Effector memory CD8-positive, alpha-beta T cell (primary cell): ENCODE data around the gene MYH6.

Experiments
- ATAC-seq: fragments of 150-1000 bp; cut with Tn5 transposase; replicated peaks from 2 replicates; pipeline ENCODE4 v1.10.0; 2021; ENCODE audit warnings: mild to moderate bottlenecking, moderate library complexity
- DNase-seq, 3 experiments: peaks; one replicate each; pipeline ENCODE4 v3.0.0; 2021
- H3K27ac Mint-ChIP-seq, 2 donors: one replicate each; pipeline ENCODE4 v1.8.0; 2022; ENCODE audit warnings: mild to moderate bottlenecking in 2 of 2, mixed read lengths in 2 of 2, moderate library complexity in 2 of 2
- H3K27me3 Mint-ChIP-seq, 2 donors: one replicate each; pipeline ENCODE4 v1.8.0; 2022; ENCODE audit warnings: mixed read lengths in 2 of 2
- H3K36me3 Mint-ChIP-seq: one replicate; pipeline ENCODE4 v1.8.0; 2022; ENCODE audit warnings: mild to moderate bottlenecking, moderate library complexity, mixed read lengths; ENCODE audit not compliant: insufficient read depth
- H3K4me1 Mint-ChIP-seq, 2 donors: one replicate each; pipeline ENCODE4 v1.8.0; 2022; ENCODE audit warnings: low read depth in 2 of 2, mixed read lengths in 2 of 2
- H3K4me3 Mint-ChIP-seq, 2 donors: one replicate each; pipeline ENCODE4 v1.8.0; 2022; ENCODE audit warnings: mild to moderate bottlenecking in 2 of 2, mixed read lengths in 2 of 2, moderate library complexity in 2 of 2
- H3K9me3 Mint-ChIP-seq, 2 donors: one replicate each; pipeline ENCODE4 v1.8.0; 2022; ENCODE audit warnings: mixed read lengths in 2 of 2

MYH6 gene

DNA sequence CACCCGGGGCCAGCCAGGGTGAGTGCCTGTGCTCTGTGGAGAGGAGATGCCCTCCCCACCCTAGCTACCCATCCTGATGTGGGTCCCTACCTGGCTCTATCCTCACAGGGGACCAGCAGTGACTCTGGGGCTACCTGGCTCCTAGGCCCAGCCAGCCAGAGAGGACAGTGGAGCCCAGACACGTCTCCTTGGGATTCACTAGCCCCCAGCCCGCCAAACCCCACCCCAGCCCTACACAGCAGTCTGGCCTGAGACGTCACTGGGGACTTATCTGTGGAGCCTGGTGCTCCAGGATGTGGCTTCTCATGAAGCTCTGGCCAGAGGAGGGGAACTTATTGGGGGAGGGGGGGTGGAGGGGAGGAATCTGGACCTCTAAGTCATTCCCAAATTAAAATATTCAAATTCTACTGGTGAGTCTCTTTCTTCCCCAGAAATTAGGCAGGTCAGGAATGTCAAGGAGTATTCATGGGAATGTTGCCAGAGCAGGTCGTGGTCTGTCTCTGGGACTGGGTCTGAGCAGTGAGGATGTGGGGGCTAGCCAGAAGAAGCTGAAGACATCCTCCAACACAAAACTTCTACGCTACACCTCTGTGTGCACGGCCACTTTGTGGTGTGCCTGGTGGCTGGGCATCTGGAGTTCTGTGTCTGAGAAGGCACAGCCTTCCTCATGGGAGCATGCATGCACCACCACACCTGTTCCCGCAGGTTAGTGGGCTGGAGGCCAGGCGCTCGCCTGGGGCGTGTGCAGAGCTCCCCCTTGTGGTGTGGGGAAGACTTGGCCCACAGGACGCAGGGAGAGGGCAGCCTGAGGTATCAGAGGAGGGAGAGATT is 28.5 kb downstream of the MYH6 start:
- H3K36me3 Mint-ChIP-seq: no peaks in the 10 kb centered on the region

DNA sequence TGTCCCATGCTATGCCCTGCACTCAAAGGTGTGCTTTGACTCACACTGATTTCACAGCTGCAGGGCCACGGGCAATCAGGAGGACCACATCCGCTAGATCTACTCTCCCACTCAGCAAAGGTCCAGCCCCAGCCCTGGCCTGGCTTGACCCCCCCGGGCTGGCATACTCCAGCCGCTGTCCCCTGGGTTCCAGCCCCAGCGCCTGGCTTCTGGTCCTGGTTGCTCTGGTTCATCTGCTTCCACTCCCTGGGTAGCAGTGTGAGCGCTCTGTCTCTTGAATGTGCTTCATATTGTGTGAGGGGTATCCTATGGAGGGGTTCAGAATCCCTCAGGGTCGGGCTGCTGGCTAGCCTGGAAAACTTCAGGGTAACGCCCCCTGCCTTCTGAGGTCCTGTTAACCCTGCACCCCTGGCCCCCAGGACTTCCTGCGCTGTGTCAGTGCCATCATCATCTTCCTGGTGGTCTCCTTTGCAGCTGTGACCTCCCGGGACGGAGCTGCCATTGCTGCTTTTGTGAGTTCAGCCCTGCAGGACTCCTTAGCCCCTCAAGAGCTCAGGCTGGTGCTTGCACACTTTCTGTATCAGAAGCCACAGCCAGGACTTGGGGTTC is 29.4 kb downstream of the MYH6 start:
- no peak for DNase-seq
- no peaks in the 10 kb centered on the region for H3K36me3 Mint-ChIP-seq
- H3K9me3 Mint-ChIP-seq: no peaks in the 10 kb centered on the region
- no peak for ATAC-seq
- H3K4me3 Mint-ChIP-seq: no peak overlapping the region
- no peaks in the 10 kb centered on the region for H3K4me1 Mint-ChIP-seq
- H3K27me3 Mint-ChIP-seq: peaks cover 21 to 66% of the 10 kb centered on the region in 2 donors
- no peak overlapping the region for H3K27ac Mint-ChIP-seq

More for the DNA sequence above, 28.5 kb downstream of the MYH6 start:
- peak; percentile 82 for ATAC-seq
- peaks cover 26 to 66% of the 10 kb centered on the region in 2 donors for H3K27me3 Mint-ChIP-seq
- H3K27ac Mint-ChIP-seq: no peak overlapping the region
- H3K9me3 Mint-ChIP-seq: no peaks in the 10 kb centered on the region
- no peak overlapping the region for H3K4me3 Mint-ChIP-seq
- no peaks in the 10 kb centered on the region for H3K4me1 Mint-ChIP-seq
- peak; percentile 56 to 62 (median 59) for DNase-seq

- no peak for ATAC-seq
- Mint-ChIP-seq H3K4me3 (no peak overlapping the region), H3K36me3 (no peaks in the 10 kb centered on the region), H3K9me3 (no peaks in the 10 kb centered on the region), H3K27me3 (peaks cover 20 to 60% of the 10 kb centered on the region in 2 donors), H3K27ac (peak overlapping the region in 1 of 2 donors; percentile 54), H3K4me1 (no peaks in the 10 kb centered on the region)
- DNase-seq: no peak
Measured at GRCh38 chr14:23377573-23378563, 30.2 kb downstream of the MYH6 start.

DNA sequence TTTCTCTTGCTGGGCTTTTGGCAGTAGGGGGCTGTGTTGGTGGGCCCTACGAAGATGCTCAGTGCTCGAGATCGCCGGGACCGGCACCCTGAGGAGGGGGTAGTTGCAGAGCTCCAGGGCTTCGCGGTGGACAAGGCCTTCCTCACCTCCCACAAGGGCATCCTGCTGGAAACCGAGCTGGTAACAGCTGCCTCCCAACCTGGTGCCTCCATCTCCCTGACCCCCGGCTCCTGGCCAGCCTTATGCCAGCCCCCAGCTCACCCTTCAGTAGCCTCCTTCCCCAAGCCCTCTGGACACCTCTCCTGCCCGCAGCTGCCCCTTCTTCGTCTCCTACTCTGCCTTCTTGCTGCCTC is 30.9 kb downstream of the MYH6 start:
- Mint-ChIP-seq H3K4me3 (no peak overlapping the region), H3K27ac (peak overlapping the region in 1 of 2 donors; percentile 54), H3K36me3 (no peaks in the 10 kb centered on the region), H3K27me3 (peaks cover 14 to 54% of the 10 kb centered on the region in 2 donors), H3K9me3 (no peaks in the 10 kb centered on the region), H3K4me1 (no peaks in the 10 kb centered on the region)
- DNase-seq (no peak), ATAC-seq (no peak)

GRCh38 chr14:23376482-23377197 is 31.4 kb downstream of the MYH6 start, which contains the start of gene CMTM5:
TSS of gene CMTM5 (plus strand) at chr14:23377046. CDS start at chr14:23377252, 206 bp downstream.
- Mint-ChIP-seq H3K36me3 (no peaks in the 10 kb centered on the region), H3K27ac (peak within 1 kb of the TSS in 1 of 2 donors; percentile 54), H3K4me1 (no peaks in the 10 kb centered on the region), H3K27me3 (peaks cover 9 to 48% of the 10 kb centered on the region in 2 donors), H3K4me3 (no peak within 1 kb of the TSS), H3K9me3 (no peaks in the 10 kb centered on the region)
- ATAC-seq (no peak), DNase-seq (no peak)

GRCh38 chr14:23375527-23376251 is 32.4 kb downstream of the MYH6 start:
- no peak for DNase-seq
- Mint-ChIP-seq H3K9me3 (no peaks in the 10 kb centered on the region), H3K27me3 (peaks cover 2 to 48% of the 10 kb centered on the region in 2 donors), H3K27ac (no peak overlapping the region), H3K4me3 (no peak overlapping the region), H3K36me3 (no peaks in the 10 kb centered on the region), H3K4me1 (no peaks in the 10 kb centered on the region)
- ATAC-seq: no peak

GRCh38 chr14:23373041-23373440 is 35.0 kb downstream of the MYH6 start:
- ATAC-seq (no peak), DNase-seq (no peak)
- Mint-ChIP-seq H3K9me3 (no peaks in the 10 kb centered on the region), H3K27ac (no peak overlapping the region), H3K4me1 (no peaks in the 10 kb centered on the region), H3K4me3 (no peak overlapping the region), H3K27me3 (peaks cover 0 to 34% of the 10 kb centered on the region in 2 donors), H3K36me3 (no peaks in the 10 kb centered on the region)

GRCh38 chr14:23372509-23372908 is 35.6 kb downstream of the MYH6 start, which contains the start of gene IL25:
TSS of gene IL25 (plus strand) at chr14:23372809.
- H3K4me1 Mint-ChIP-seq: no peaks in the 10 kb centered on the region
- H3K27ac Mint-ChIP-seq: no peak within 1 kb of the TSS
- DNase-seq (no peak), ATAC-seq (no peak)
- H3K9me3 Mint-ChIP-seq: no peaks in the 10 kb centered on the region
- peaks cover 3 to 34% of the 10 kb centered on the region in 2 donors for H3K27me3 Mint-ChIP-seq
- H3K36me3 Mint-ChIP-seq: no peaks in the 10 kb centered on the region
- no peak within 1 kb of the TSS for H3K4me3 Mint-ChIP-seq

DNA sequence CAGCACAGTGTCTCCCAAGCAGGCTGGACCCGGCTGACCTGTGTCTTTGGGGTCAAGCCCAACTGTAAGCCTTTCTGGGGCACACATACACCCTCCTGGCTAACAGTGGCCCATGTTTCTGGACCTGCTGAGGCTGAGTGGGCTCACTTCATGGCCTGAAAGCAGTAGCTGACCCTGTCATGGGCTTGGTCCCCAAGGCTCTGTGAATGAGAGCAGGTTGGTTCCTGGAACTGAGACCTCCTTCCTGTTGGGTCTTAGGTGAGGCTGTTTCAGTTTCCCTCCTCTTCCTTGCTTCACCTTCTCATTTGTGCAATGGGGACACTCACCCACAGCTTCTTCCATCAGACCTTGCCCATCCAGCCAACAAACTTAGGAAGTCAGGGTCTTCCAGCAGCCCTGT is 36.2 kb downstream of the MYH6 start:
- Mint-ChIP-seq H3K4me3 (no peak overlapping the region), H3K9me3 (no peaks in the 10 kb centered on the region), H3K4me1 (no peaks in the 10 kb centered on the region), H3K27ac (no peak overlapping the region), H3K27me3 (peaks cover 9 to 34% of the 10 kb centered on the region in 2 donors), H3K36me3 (no peaks in the 10 kb centered on the region)
- no peak for ATAC-seq
- DNase-seq: no peak

DNA sequence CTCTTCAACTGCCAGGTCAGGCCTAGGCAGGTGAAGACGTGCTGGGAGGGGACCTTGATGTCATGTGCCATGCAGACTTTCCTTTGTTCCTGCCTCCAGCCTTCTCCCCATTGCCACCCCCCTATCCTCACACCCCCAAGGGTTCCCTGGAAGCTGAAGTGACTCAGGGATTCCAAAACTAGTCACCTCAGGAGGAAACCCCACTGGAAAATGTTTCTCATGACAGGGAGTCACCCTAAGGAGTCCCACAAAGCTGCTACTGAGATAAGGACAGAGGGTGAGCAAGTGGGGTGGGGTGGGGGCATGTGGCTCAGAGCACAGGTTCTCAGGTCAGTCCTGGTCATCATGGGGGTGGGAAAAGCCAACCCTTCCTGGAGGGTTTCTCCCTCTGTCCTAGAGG is 37.9 kb downstream of the MYH6 start:
- ATAC-seq (no peak), DNase-seq (no peak)
- Mint-ChIP-seq H3K4me1 (no peaks in the 10 kb centered on the region), H3K27me3 (peaks cover 14 to 41% of the 10 kb centered on the region in 2 donors), H3K9me3 (no peaks in the 10 kb centered on the region), H3K36me3 (no peaks in the 10 kb centered on the region), H3K4me3 (no peak overlapping the region), H3K27ac (no peak overlapping the region)

GRCh38 chr14:23366426-23366921 is 41.6 kb downstream of the MYH6 start:
- DNase-seq (no peak), ATAC-seq (no peak)
- Mint-ChIP-seq H3K27me3 (peaks cover 22 to 55% of the 10 kb centered on the region in 2 donors), H3K36me3 (peaks cover 4% of the 10 kb centered on the region), H3K9me3 (no peaks in the 10 kb centered on the region), H3K4me3 (no peak overlapping the region), H3K27ac (no peak overlapping the region), H3K4me1 (no peaks in the 10 kb centered on the region)

DNA sequence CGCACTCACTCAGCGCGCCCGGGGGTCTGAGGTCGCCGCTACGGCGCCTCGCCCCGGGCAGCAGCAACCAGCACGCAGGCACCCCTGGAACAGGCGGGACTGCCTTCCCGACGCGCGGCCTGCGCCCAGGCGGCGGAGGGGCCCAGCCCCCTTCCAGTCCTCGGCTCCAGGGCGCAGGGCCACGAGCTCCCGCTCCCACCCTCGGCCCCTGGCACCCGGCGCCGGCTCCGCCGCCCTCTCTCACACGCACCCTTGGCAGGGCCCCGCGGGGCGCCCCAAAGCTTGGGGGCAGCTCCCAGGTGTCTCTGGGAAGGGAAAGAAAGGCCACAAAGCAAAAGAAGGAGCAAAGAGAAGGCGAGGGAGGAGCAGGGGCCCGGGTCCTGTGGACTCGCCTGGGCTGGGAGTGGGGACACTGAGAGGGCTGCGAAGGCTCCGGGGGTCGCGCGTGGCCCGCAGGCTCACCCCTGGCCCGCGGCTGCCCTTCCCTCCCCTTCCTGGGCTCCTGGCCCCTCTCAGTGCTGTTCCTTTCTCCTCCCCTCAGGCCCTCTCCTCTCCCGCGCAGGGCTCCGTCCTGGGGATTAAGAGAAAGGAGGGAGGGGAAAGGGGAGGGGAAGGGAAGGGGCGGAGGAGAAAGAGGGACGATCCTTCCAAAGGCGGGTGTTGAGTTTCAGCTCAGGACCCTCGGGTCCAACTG is 42.2 kb downstream of the MYH6 start:
- ATAC-seq: no peak
- H3K4me1 Mint-ChIP-seq: no peaks in the 10 kb centered on the region
- H3K27ac Mint-ChIP-seq: no peak overlapping the region
- H3K27me3 Mint-ChIP-seq: peaks cover 22 to 49% of the 10 kb centered on the region in 2 donors
- no peak overlapping the region for H3K4me3 Mint-ChIP-seq
- H3K9me3 Mint-ChIP-seq: no peaks in the 10 kb centered on the region
- H3K36me3 Mint-ChIP-seq: peaks cover 4% of the 10 kb centered on the region
- DNase-seq: no peak
